OCI-LY7 (cell line): ENCODE results near the gene FLACC1. TPM values are rescaled to one million over a fixed set of nuclear protein-coding genes. Genes with fewer than 3 reads are reported as not detected.
A peak's percentile ranks its signal among the peaks of the same experiment; 100 is the strongest.

ENCODE experiments used
- BruUV-seq: library from RNA; stranded (reverse); fragments of 400-500 nt; replicated peaks from 2 replicates; lab custom pipeline; 2021; lab: Mats Ljungman, UMichigan
- CTCF ChIA-PET: fragments of 300-600 bp; sonication (Branson Sonifier 250); formaldehyde crosslinking; loops from one replicate; lab custom pipeline; 2022; ENCODE audit warnings: antibody characterized with exemption; ENCODE audit not compliant: unreplicated experiment; lab: Charles Lee
- POLR2A ChIA-PET: fragments of 300-600 bp; sonication (Branson Sonifier 250); formaldehyde crosslinking; loops from one replicate; lab custom pipeline; 2022; ENCODE audit warnings: antibody characterized with exemption; lab: Charles Lee
- DNase-seq: peaks from one replicate; pipeline ENCODE4 v3.0.0-alpha.2; 2015; ENCODE audit warnings: low spot score
- H2AFZ ChIP-seq: fragments of 200-600 bp; sonication (generic), shearing (Covaris generic); 2 replicates; pipeline ENCODE4 v1.6.1; 2014; ENCODE audit warnings: mild to moderate bottlenecking, antibody characterized with exemption, low read length, moderate library complexity
- H3K27ac ChIP-seq: fragments of 200-600 bp; sonication (generic); 2 replicates; pipeline ENCODE4 v1.5.1; 2014; ENCODE audit warnings: mixed run types, low read depth, mild to moderate bottlenecking, moderate library complexity, low read length, inconsistent platforms; ENCODE audit not compliant: poor library complexity, severe bottlenecking
- H3K36me3 ChIP-seq: fragments of 200-600 bp; sonication (generic); 2 replicates; pipeline ENCODE4 v1.6.1; 2014; ENCODE audit warnings: mild to moderate bottlenecking, antibody characterized with exemption, low read length, moderate library complexity, mixed read lengths; ENCODE audit not compliant: insufficient read depth
- H3K4me1 ChIP-seq: fragments of 200-600 bp; sonication (generic); 2 replicates; pipeline ENCODE4 v1.5.1; 2014; ENCODE audit warnings: mild to moderate bottlenecking, low read length; ENCODE audit not compliant: insufficient read depth, poor library complexity, severe bottlenecking
- H3K4me2 ChIP-seq: fragments of 200-600 bp; sonication (generic); 2 replicates; pipeline ENCODE4 v1.6.1; 2014; ENCODE audit warnings: mild to moderate bottlenecking, low read length
- H3K4me3 ChIP-seq: fragments of 200-600 bp; sonication (generic); 2 replicates; pipeline ENCODE4 v1.5.1; 2014; ENCODE audit warnings: mild to moderate bottlenecking, low read depth, low read length; ENCODE audit not compliant: poor library complexity, severe bottlenecking
- H3K79me2 ChIP-seq: fragments of 200-600 bp; sonication (generic); 2 replicates; pipeline ENCODE4 v1.6.1; 2016; ENCODE audit warnings: low read depth, mild to moderate bottlenecking, low read length, moderate library complexity, mixed read lengths; ENCODE audit not compliant: insufficient read depth
- H3K9me2 ChIP-seq: fragments of 200-600 bp; sonication (generic); 2 replicates; pipeline ENCODE4 v1.6.1; 2016; ENCODE audit warnings: mild to moderate bottlenecking, low read length, mixed read lengths; ENCODE audit not compliant: insufficient read depth
- H3K9me3 ChIP-seq: fragments of 200-600 bp; sonication (generic); 2 replicates; pipeline ENCODE4 v1.6.1; 2014; ENCODE audit warnings: mild to moderate bottlenecking, mixed run types, low read length, mixed read lengths
- H4K20me1 ChIP-seq: fragments of 200-600 bp; sonication (generic); 2 replicates; pipeline ENCODE4 v1.6.1; 2014; ENCODE audit warnings: mild to moderate bottlenecking, antibody characterized with exemption, low read length, moderate library complexity, mixed read lengths; ENCODE audit not compliant: insufficient read depth
- CTCF ChIP-seq: fragments of 200-600 bp; sonication (generic); conservative IDR thresholded peaks from 2 replicates; pipeline ENCODE4 v1.5.1; 2014; ENCODE audit warnings: mild to moderate bottlenecking, antibody characterized with exemption, low read length, moderate library complexity, mixed read lengths
- EZH2phosphoT487 ChIP-seq: fragments of 200-600 bp; sonication (generic); IDR thresholded peaks from 2 replicates; pipeline ENCODE4 v1.6.1; 2018; ENCODE audit warnings: low read depth, borderline replicate concordance, mild to moderate bottlenecking, mixed run types, antibody characterized with exemption, low read length, moderate library complexity, mixed read lengths
- intact Hi-C: fragments of 100-400 bp; cut with micrococcal nuclease; formaldehyde crosslinking; loops from one replicate; pipeline ENCODE4 v1.10.0; 2022; ENCODE audit not compliant: unreplicated experiment
- total RNA-seq, 2 experiments: library from RNA; depleted of rRNA in 1 of 2; stranded (reverse); fragments of >200 nt in 1 of 2; shearing (Covaris generic) in 1 of 2; gene quantifications; 2 replicates each; pipeline ENCODE4 v1.2.3, GENCODE V29; 2014 to 2022

The FLACC1 gene
- total RNA-seq, 2 experiments from 2014 or later = 1.2 TPM; not detected in 1

- intact Hi-C loops = no loop called here
- ChIA-PET POLR2A (interaction anchor here (0.7 to 0.9 kb wide), 2 partner anchors 16 to 19 kb away, joined by 3 read pairs; no protein-coding TSS in a partner anchor), CTCF (no interaction called here)
- Histone ChIP-seq H3K4me1 (no peaks in the 10 kb centered on the region), H3K4me2 (no peak overlapping the region), H3K4me3 (no peak overlapping the region), H3K9me3 (no peaks in the 10 kb centered on the region), H4K20me1 (no peaks in the 10 kb centered on the region), H3K27ac (no peak overlapping the region), H3K79me2 (no peaks in the 10 kb centered on the region), H3K9me2 (no peaks in the 10 kb centered on the region), H2AFZ (no peak overlapping the region), H3K36me3 (peaks cover 65% of the 10 kb centered on the region)
- BruUV-seq = no TSS peak
- DNase-seq = no peak
- TF ChIP-seq CTCF (no peak), EZH2phosphoT487 (no peak)
Measured at GRCh38 chr2:201285499-201285898, 71.6 kb downstream of the FLACC1 start.

- peaks cover 66% of the 10 kb centered on the region for H3K36me3 ChIP-seq
- CTCF ChIA-PET = no interaction called here
- H4K20me1 ChIP-seq = no peaks in the 10 kb centered on the region
- no peaks in the 10 kb centered on the region for H3K9me2 ChIP-seq
- DNase-seq = no peak
- POLR2A ChIA-PET = interaction anchor here (0.5 to 1.6 kb wide), 5 partner anchors 8 to 374 kb away, joined by 3 to 4 read pairs (median 3); no protein-coding TSS in a partner anchor
- H3K4me2 ChIP-seq = no peak overlapping the region
- no peaks in the 10 kb centered on the region for H3K79me2 ChIP-seq
- H3K27ac ChIP-seq = no peak overlapping the region
- H3K9me3 ChIP-seq = no peaks in the 10 kb centered on the region
- TSS peak; percentile 42 for BruUV-seq
- H2AFZ ChIP-seq = no peak overlapping the region
- H3K4me3 ChIP-seq = no peak overlapping the region
- no peaks in the 10 kb centered on the region for H3K4me1 ChIP-seq
- TF ChIP-seq CTCF = no peak
- TF ChIP-seq EZH2phosphoT487 = no peak
- intact Hi-C loops = no loop called here
Measured at GRCh38 chr2:201280191-201281040, 76.7 kb downstream of the FLACC1 start.

- no peaks in the 10 kb centered on the region for H3K79me2 ChIP-seq
- H3K9me3 ChIP-seq = no peaks in the 10 kb centered on the region
- H3K9me2 ChIP-seq = no peaks in the 10 kb centered on the region
- no peak overlapping the region for H3K4me3 ChIP-seq
- CTCF ChIA-PET = no interaction called here
- no TSS peak for BruUV-seq
- no peak overlapping the region for H2AFZ ChIP-seq
- DNase-seq = no peak
- H3K27ac ChIP-seq = no peak overlapping the region
- TF ChIP-seq CTCF (no peak), EZH2phosphoT487 (no peak)
- peaks cover 70% of the 10 kb centered on the region for H3K36me3 ChIP-seq
- H3K4me1 ChIP-seq = no peaks in the 10 kb centered on the region
- H4K20me1 ChIP-seq = no peaks in the 10 kb centered on the region
- H3K4me2 ChIP-seq = no peak overlapping the region
- intact Hi-C loops = no loop called here
- POLR2A ChIA-PET = interaction anchor here (0.6 to 1.6 kb wide), 4 partner anchors 11 to 95 kb away, joined by 3 to 4 read pairs (median 4); partner anchors contain the start of gene CASP8
Measured at GRCh38 chr2:201279079-201279478, 78.1 kb downstream of the FLACC1 start.
